HG03103 (cell line): ENCODE data around the gene SHTN1.

ENCODE experiments used
- ATAC-seq: cut with Tn5 transposase; IDR thresholded peaks from one replicate; pipeline ENCODE4 v1.9.1; 2021; ENCODE audit warnings: low read depth; ENCODE audit not compliant: unreplicated experiment

Gene SHTN1

GRCh38 chr10:117005026-117005526 is at the start of gene SHTN1:
Gene SHTN1 (minus strand): TSS chr10:117005187. CDS start chr10:117005079, 108 bp downstream.
- ATAC-seq: peak; percentile 46

GRCh38 chr10:117053482-117053881 is 48.5 kb upstream of the SHTN1 start:
- ATAC-seq: no peak

- no peak for ATAC-seq
Measured at GRCh38 chr10:117047947-117048346, 43.0 kb upstream of the SHTN1 start.

GRCh38 chr10:117016266-117016665 is 11.3 kb upstream of the SHTN1 start:
- no peak for ATAC-seq

- no peak for ATAC-seq
Measured at GRCh38 chr10:117014835-117015234, 9.8 kb upstream of the SHTN1 start.

GRCh38 chr10:117007080-117007479 is 2.1 kb upstream of the SHTN1 start:
- no peak for ATAC-seq

- no peak for ATAC-seq
Measured at GRCh38 chr10:117005527-117006055, 604 bp upstream of the SHTN1 start.

GRCh38 chr10:117004227-117005025 is 561 bp downstream of the SHTN1 start:
- peak; percentile 46 for ATAC-seq

- ATAC-seq: no peak
Measured at GRCh38 chr10:117003336-117003735, 1.7 kb downstream of the SHTN1 start.

GRCh38 chr10:117002206-117002605 is 2.8 kb downstream of the SHTN1 start:
- no peak for ATAC-seq

GRCh38 chr10:117001144-117001543 is 3.8 kb downstream of the SHTN1 start:
- no peak for ATAC-seq

GRCh38 chr10:117000580-117000979 is 4.4 kb downstream of the SHTN1 start:
- no peak for ATAC-seq

GRCh38 chr10:116998172-116998571 is 6.8 kb downstream of the SHTN1 start:
- no peak for ATAC-seq

GRCh38 chr10:116997015-116997414 is 8.0 kb downstream of the SHTN1 start:
- ATAC-seq: no peak

GRCh38 chr10:116995648-116996047 is 9.3 kb downstream of the SHTN1 start:
- no peak for ATAC-seq

- ATAC-seq: no peak
Measured at GRCh38 chr10:116994113-116994890, 10.7 kb downstream of the SHTN1 start.

- ATAC-seq: no peak
Measured at GRCh38 chr10:116993610-116994009, 11.4 kb downstream of the SHTN1 start.

GRCh38 chr10:116992183-116992582 is 12.8 kb downstream of the SHTN1 start:
- no peak for ATAC-seq

GRCh38 chr10:116990276-116990800 is 14.6 kb downstream of the SHTN1 start:
- no peak for ATAC-seq

GRCh38 chr10:116989439-116989838 is 15.5 kb downstream of the SHTN1 start:
- ATAC-seq: no peak

GRCh38 chr10:116988311-116988710 is 16.7 kb downstream of the SHTN1 start:
- no peak for ATAC-seq
